HUES48 (cell line): ENCODE data around the gene DNAJB7.
"Not testable (repeated sequence)": the region's sequence is repeated elsewhere in the genome, so short reads cannot be mapped to it uniquely, and the experiment has no call there.

Experiments
- H3K27ac ChIP-seq: one replicate; pipeline ENCODE4 v1.7.0; 2013; ENCODE audit warnings: low read depth, low read length, inconsistent platforms
- H3K27me3 ChIP-seq: 2 replicates; pipeline ENCODE4 v1.6.1; 2013; ENCODE audit warnings: mild to moderate bottlenecking, low read length; ENCODE audit not compliant: control insufficient read depth, insufficient read depth
- H3K36me3 ChIP-seq: 2 replicates; pipeline ENCODE4 v1.6.1; 2013; ENCODE audit warnings: low read length; ENCODE audit not compliant: control insufficient read depth, insufficient read depth
- H3K4me1 ChIP-seq: 2 replicates; pipeline ENCODE4 v1.6.1; 2013; ENCODE audit warnings: mild to moderate bottlenecking, low read length; ENCODE audit not compliant: control insufficient read depth, insufficient read depth
- H3K4me3 ChIP-seq: 2 replicates; pipeline ENCODE4 v1.5.1; 2013; ENCODE audit warnings: mild to moderate bottlenecking, low read depth, low read length
- H3K9ac ChIP-seq: 2 replicates; pipeline ENCODE4 v1.6.1; 2013; ENCODE audit warnings: mild to moderate bottlenecking, low read depth, low read length, moderate library complexity
- H3K9me3 ChIP-seq: 2 replicates; pipeline ENCODE4 v1.6.1; 2013; ENCODE audit warnings: low read length; ENCODE audit not compliant: control insufficient read depth, insufficient read depth

The DNAJB7 gene

GRCh38 chr22:40845816-40846215, 16.1 kb downstream of the DNAJB7 start:
- H3K4me1 ChIP-seq, H3K27ac ChIP-seq, H3K9ac ChIP-seq, H3K4me3 ChIP-seq, H3K9me3 ChIP-seq, H3K27me3 ChIP-seq: not testable (repeated sequence)
- H3K36me3 ChIP-seq, result peaks cover 99% of the 10 kb centered on the region

- H3K36me3 ChIP-seq, result peaks cover 99% of the 10 kb centered on the region
- H3K4me3 ChIP-seq, result no peak overlapping the region
- H3K27ac ChIP-seq, result no peak overlapping the region
Observed at GRCh38 chr22:40844951-40845350, 17.0 kb downstream of the DNAJB7 start.

GRCh38 chr22:40838486-40838885, 23.4 kb downstream of the DNAJB7 start:
- no peaks in the 10 kb centered on the region for H3K9me3 ChIP-seq
- H3K9ac ChIP-seq, result no peak overlapping the region
- H3K4me1 ChIP-seq, result no peaks in the 10 kb centered on the region
- peaks cover 97% of the 10 kb centered on the region for H3K36me3 ChIP-seq
- H3K4me3 ChIP-seq, result no peak overlapping the region
- H3K27ac ChIP-seq, result no peak overlapping the region
- no peaks in the 10 kb centered on the region for H3K27me3 ChIP-seq

More at GRCh38 chr22:40844951-40845350, 17.0 kb downstream of the DNAJB7 start:
- no peak overlapping the region for H3K9ac ChIP-seq
- H3K4me1 ChIP-seq, result no peaks in the 10 kb centered on the region
- no peaks in the 10 kb centered on the region for H3K27me3 ChIP-seq
- no peaks in the 10 kb centered on the region for H3K9me3 ChIP-seq

GRCh38 chr22:40834619-40835018, 27.3 kb downstream of the DNAJB7 start:
- Histone ChIP-seq H3K27me3 (no peaks in the 10 kb centered on the region), H3K9ac (no peak overlapping the region), H3K4me3 (no peak overlapping the region), H3K27ac (no peak overlapping the region), H3K9me3 (no peaks in the 10 kb centered on the region), H3K4me1 (no peaks in the 10 kb centered on the region), H3K36me3 (peaks cover 94% of the 10 kb centered on the region)

- H3K27me3 ChIP-seq, result no peaks in the 10 kb centered on the region
- H3K9ac ChIP-seq, result no peak overlapping the region
- no peak overlapping the region for H3K27ac ChIP-seq
- peaks cover 14% of the 10 kb centered on the region for H3K4me1 ChIP-seq
- no peak overlapping the region for H3K4me3 ChIP-seq
- no peaks in the 10 kb centered on the region for H3K9me3 ChIP-seq
- H3K36me3 ChIP-seq, result peaks cover 87% of the 10 kb centered on the region
Observed at GRCh38 chr22:40829131-40829530, 32.8 kb downstream of the DNAJB7 start.

GRCh38 chr22:40826984-40827741, 34.8 kb downstream of the DNAJB7 start:
- peak overlapping the region; percentile 49 for H3K27ac ChIP-seq
- H3K27me3 ChIP-seq, result no peaks in the 10 kb centered on the region
- peaks cover 89% of the 10 kb centered on the region for H3K36me3 ChIP-seq
- H3K9ac ChIP-seq, result 0 out of 2 replicates have a peak overlapping the region, but pooled peaks have one; percentile 10
- no peak overlapping the region; the same call in 1 of the 2 replicates for H3K4me3 ChIP-seq
- peaks cover 14% of the 10 kb centered on the region for H3K4me1 ChIP-seq
- no peaks in the 10 kb centered on the region for H3K9me3 ChIP-seq

- Histone ChIP-seq H3K36me3 (peaks cover 80% of the 10 kb centered on the region), H3K27ac (peak overlapping the region; percentile 44), H3K4me1 (peaks cover 14% of the 10 kb centered on the region)
- H3K4me3 ChIP-seq, H3K9ac ChIP-seq, H3K27me3 ChIP-seq, H3K9me3 ChIP-seq: not testable (repeated sequence)
Observed at GRCh38 chr22:40826292-40826691, 35.6 kb downstream of the DNAJB7 start.

GRCh38 chr22:40823426-40823825, 38.5 kb downstream of the DNAJB7 start:
- Histone ChIP-seq H3K27me3 (no peaks in the 10 kb centered on the region), H3K4me3 (no peak overlapping the region), H3K27ac (no peak overlapping the region), H3K9ac (no peak overlapping the region), H3K36me3 (peaks cover 52% of the 10 kb centered on the region), H3K4me1 (peaks cover 22% of the 10 kb centered on the region), H3K9me3 (no peaks in the 10 kb centered on the region)

- peak overlapping the region; percentile 53 for H3K9ac ChIP-seq
- peaks cover 23% of the 10 kb centered on the region for H3K36me3 ChIP-seq
- no peaks in the 10 kb centered on the region for H3K27me3 ChIP-seq
- H3K27ac ChIP-seq, result peak overlapping the region; percentile 80
- peaks cover 8% of the 10 kb centered on the region for H3K4me1 ChIP-seq
- H3K9me3 ChIP-seq, result no peaks in the 10 kb centered on the region
- peak overlapping the region; percentile 64 for H3K4me3 ChIP-seq
Observed at GRCh38 chr22:40819599-40820140, 42.2 kb downstream of the DNAJB7 start.

GRCh38 chr22:40818747-40819598, 42.9 kb downstream of the DNAJB7 start, which contains the start of gene SLC25A17:
TSS of gene SLC25A17 (minus strand) at chr22:40819346. CDS start at chr22:40819248, 98 bp downstream.
- H3K4me3 ChIP-seq, result peak within 1 kb of the TSS; percentile 84
- no peaks in the 10 kb centered on the region for H3K27me3 ChIP-seq
- H3K27ac ChIP-seq, result peak within 1 kb of the TSS; percentile 83
- H3K4me1 ChIP-seq, result peaks cover 8% of the 10 kb centered on the region
- no peaks in the 10 kb centered on the region for H3K9me3 ChIP-seq
- peak within 1 kb of the TSS; percentile 53 for H3K9ac ChIP-seq
- H3K36me3 ChIP-seq, result peaks cover 22% of the 10 kb centered on the region
